HEK293 (cell line): ENCODE measurements around the gene SIK3.

Experiments used
- CTCF ChIA-PET: fragments of 350-600 bp; formaldehyde crosslinking; extraction: SDS; loops from one replicate; lab custom pipeline; 2021; ENCODE audit warnings: antibody characterized with exemption; lab: Yijun Ruan, JAX
- POLR2A ChIA-PET: fragments of 300-600 bp; formaldehyde crosslinking; extraction: SDS; loops from one replicate; lab custom pipeline; 2020; ENCODE audit warnings: antibody characterized with exemption, inconsistent platforms; lab: Yijun Ruan, JAX
- H3K27ac ChIP-seq: fragments of 200-500 bp; sonication (Bioruptor generic); 2 replicates; pipeline ENCODE4 v1.5.1; 2014; ENCODE audit warnings: low read depth, low read length, control low read depth, inconsistent platforms; ENCODE audit errors: extremely low read depth
- H3K36me3 ChIP-seq, 2 experiments: fragments of 200-500 bp in 1 of 2; sonication (Bioruptor generic) in 1 of 2; 1 replicate in 1 of 2; 2 replicates in 1 of 2; pipeline ENCODE4 v1.5.1; 2014 to 2017; ENCODE audit warnings: inconsistent platforms in 2 of 2, low read length in 2 of 2; ENCODE audit not compliant: control insufficient read depth in 2 of 2, insufficient read depth in 1 of 2
- H3K4me1 ChIP-seq: fragments of 200-500 bp; sonication (Bioruptor generic); 2 replicates; pipeline ENCODE4 v1.5.1; 2014; ENCODE audit warnings: mild to moderate bottlenecking, low read length, inconsistent platforms; ENCODE audit not compliant: control insufficient read depth, insufficient read depth
- H3K4me3 ChIP-seq: 2 replicates; pipeline ENCODE4 v1.5.1; 2011; ENCODE audit warnings: low read depth, mild to moderate bottlenecking, control low read depth, low read length, moderate library complexity
- H3K9me3 ChIP-seq: fragments of 200-500 bp; sonication (Bioruptor generic); 2 replicates; pipeline ENCODE4 v1.5.1; 2014; ENCODE audit warnings: low read depth, low read length, inconsistent platforms; ENCODE audit not compliant: control insufficient read depth, insufficient read depth
- FEZF1 ChIP-seq: fragments of 450-650 bp; formaldehyde crosslinking; IDR thresholded peaks from 2 replicates; pipeline ENCODE4 v1.5.1; 2016; ENCODE audit warnings: missing biosample characterization, missing genetic modification characterization
- GLI4 ChIP-seq: fragments of 450-650 bp; formaldehyde crosslinking; IDR thresholded peaks from 2 replicates; pipeline ENCODE4 v1.5.1; 2016; ENCODE audit warnings: missing biosample characterization, missing genetic modification characterization
- KLF9 ChIP-seq: fragments of 450-650 bp; formaldehyde crosslinking; IDR thresholded peaks from 2 replicates; pipeline ENCODE4 v1.5.1; 2016; ENCODE audit warnings: missing biosample characterization, missing genetic modification characterization, low read depth
- OVOL3 ChIP-seq: fragments of 450-650 bp; formaldehyde crosslinking; IDR thresholded peaks from 2 replicates; pipeline ENCODE4 v1.5.1; 2016; ENCODE audit warnings: missing biosample characterization, missing genetic modification characterization
- ZBTB20 ChIP-seq: fragments of 450-650 bp; formaldehyde crosslinking; IDR thresholded peaks from 2 replicates; pipeline ENCODE4 v1.5.1; 2016; ENCODE audit warnings: missing biosample characterization, missing genetic modification characterization
- ZBTB7A ChIP-seq: fragments of 450-650 bp; formaldehyde crosslinking; IDR thresholded peaks from 2 replicates; pipeline ENCODE4 v1.5.1; 2016; ENCODE audit warnings: low read depth, missing biosample characterization, missing genetic modification characterization
- ZBTB8A ChIP-seq: fragments of 450-650 bp; formaldehyde crosslinking; IDR thresholded peaks from 2 replicates; pipeline ENCODE4 v1.5.1; 2016; ENCODE audit warnings: missing biosample characterization, missing genetic modification characterization
- ZNF280C ChIP-seq: fragments of 450-650 bp; formaldehyde crosslinking; IDR thresholded peaks from 2 replicates; pipeline ENCODE4 v1.5.1; 2016; ENCODE audit warnings: missing biosample characterization, missing genetic modification characterization
- ZNF302 ChIP-seq: fragments of 450-650 bp; formaldehyde crosslinking; IDR thresholded peaks from 2 replicates; pipeline ENCODE4 v1.5.1; 2016; ENCODE audit warnings: missing biosample characterization, missing genetic modification characterization, low read depth
- ZNF350 ChIP-seq: fragments of 450-650 bp; formaldehyde crosslinking; IDR thresholded peaks from 2 replicates; pipeline ENCODE4 v1.5.0; 2017; ENCODE audit warnings: missing biosample characterization, mild to moderate bottlenecking, missing genetic modification characterization
- ZNF521 ChIP-seq: fragments of 450-650 bp; formaldehyde crosslinking; IDR thresholded peaks from 2 replicates; pipeline ENCODE4 v1.5.1; 2017; ENCODE audit warnings: missing biosample characterization, mild to moderate bottlenecking, missing genetic modification characterization
- ZNF585B ChIP-seq: fragments of 450-650 bp; formaldehyde crosslinking; IDR thresholded peaks from 2 replicates; pipeline ENCODE4 v1.5.1; 2016; ENCODE audit warnings: missing biosample characterization, missing genetic modification characterization
- ZNF664 ChIP-seq: fragments of 450-650 bp; formaldehyde crosslinking; IDR thresholded peaks from 2 replicates; pipeline ENCODE4 v1.5.1; 2016; ENCODE audit warnings: missing biosample characterization, missing genetic modification characterization
- ZNF785 ChIP-seq: fragments of 450-650 bp; formaldehyde crosslinking; IDR thresholded peaks from 2 replicates; pipeline ENCODE4 v1.5.1; 2016; ENCODE audit warnings: missing biosample characterization, missing genetic modification characterization
- ZNF791 ChIP-seq: fragments of 450-650 bp; formaldehyde crosslinking; IDR thresholded peaks from 2 replicates; pipeline ENCODE4 v1.5.1; 2016; ENCODE audit warnings: missing biosample characterization, missing genetic modification characterization
- ZSCAN30 ChIP-seq: fragments of 450-650 bp; IDR thresholded peaks from 2 replicates; pipeline ENCODE4 v1.5.1; 2018; ENCODE audit warnings: missing biosample characterization, mild to moderate bottlenecking, missing genetic modification characterization, moderate library complexity
- TF ChIP-seq, protein P1 (sequence below): fragments of 450-650 bp; formaldehyde crosslinking; IDR thresholded peaks from 2 replicates; pipeline ENCODE4 v1.5.1; 2016; ENCODE audit warnings: missing biosample characterization, missing genetic modification characterization
- TF ChIP-seq, protein P2 (sequence below): fragments of 450-650 bp; formaldehyde crosslinking; IDR thresholded peaks from 2 replicates; pipeline ENCODE4 v1.5.1; 2016; ENCODE audit warnings: missing biosample characterization, missing genetic modification characterization
- TF ChIP-seq, protein P3 (sequence below): fragments of 450-650 bp; formaldehyde crosslinking; IDR thresholded peaks from 2 replicates; pipeline ENCODE4 v1.5.1; 2016; ENCODE audit warnings: missing biosample characterization, missing genetic modification characterization
- TF ChIP-seq, protein P4 (sequence below): fragments of 450-650 bp; formaldehyde crosslinking; IDR thresholded peaks from 2 replicates; pipeline ENCODE4 v1.5.1; 2017; ENCODE audit warnings: missing biosample characterization, missing genetic modification characterization
- TF ChIP-seq, protein P5 (sequence below): fragments of 450-650 bp; formaldehyde crosslinking; IDR thresholded peaks from 2 replicates; pipeline ENCODE4 v1.5.1; 2016; ENCODE audit warnings: missing biosample characterization, missing genetic modification characterization
- TF ChIP-seq, protein P6 (sequence below): fragments of 450-650 bp; formaldehyde crosslinking; IDR thresholded peaks from 2 replicates; pipeline ENCODE4 v1.5.1; 2016; ENCODE audit warnings: missing biosample characterization, missing genetic modification characterization

SIK3 gene

GRCh38 chr11:116927163-116927974, 170.9 kb downstream of the SIK3 start:
- Histone ChIP-seq H3K4me1 (no peaks in the 10 kb centered on the region), H3K27ac (no peak overlapping the region), H3K9me3 (no peaks in the 10 kb centered on the region), H3K4me3 (no peak overlapping the region), H3K36me3 (peaks cover 0 to 22% of the 10 kb centered on the region in 2 experiments; a peak in 1 of 3 replicates)
- POLR2A ChIA-PET: no interaction called here
- TF ChIP-seq, protein P1, sequence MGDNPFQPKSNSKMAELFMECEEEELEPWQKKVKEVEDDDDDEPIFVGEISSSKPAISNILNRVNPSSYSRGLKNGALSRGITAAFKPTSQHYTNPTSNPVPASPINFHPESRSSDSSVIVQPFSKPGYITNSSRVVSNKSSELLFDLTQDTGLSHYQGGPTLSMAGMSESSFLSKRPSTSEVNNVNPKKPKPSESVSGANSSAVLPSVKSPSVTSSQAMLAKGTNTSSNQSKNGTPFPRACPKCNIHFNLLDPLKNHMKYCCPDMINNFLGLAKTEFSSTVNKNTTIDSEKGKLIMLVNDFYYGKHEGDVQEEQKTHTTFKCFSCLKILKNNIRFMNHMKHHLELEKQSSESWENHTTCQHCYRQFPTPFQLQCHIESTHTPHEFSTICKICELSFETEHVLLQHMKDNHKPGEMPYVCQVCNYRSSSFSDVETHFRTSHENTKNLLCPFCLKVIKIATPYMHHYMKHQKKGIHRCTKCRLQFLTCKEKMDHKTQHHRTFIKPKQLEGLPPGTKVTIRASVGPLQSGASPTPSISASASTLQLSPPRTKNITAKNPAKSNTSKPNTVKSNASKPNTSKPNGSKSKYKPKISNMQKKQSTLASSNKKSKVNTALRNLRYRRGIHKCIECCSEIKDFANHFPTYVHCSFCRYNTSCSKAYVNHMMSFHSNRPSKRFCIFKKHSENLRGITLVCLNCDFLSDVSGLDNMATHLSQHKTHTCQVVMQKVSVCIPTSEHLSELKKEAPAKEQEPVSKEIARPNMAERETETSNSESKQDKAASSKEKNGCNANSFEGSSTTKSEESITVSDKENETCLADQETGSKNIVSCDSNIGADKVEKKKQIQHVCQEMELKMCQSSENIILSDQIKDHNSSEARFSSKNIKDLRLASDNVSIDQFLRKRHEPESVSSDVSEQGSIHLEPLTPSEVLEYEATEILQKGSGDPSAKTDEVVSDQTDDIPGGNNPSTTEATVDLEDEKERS (tag by site-specific recombination): no peak
- no peak for TF ChIP-seq ZNF521 (tag by site-specific recombination)
- TF ChIP-seq, protein P2, sequence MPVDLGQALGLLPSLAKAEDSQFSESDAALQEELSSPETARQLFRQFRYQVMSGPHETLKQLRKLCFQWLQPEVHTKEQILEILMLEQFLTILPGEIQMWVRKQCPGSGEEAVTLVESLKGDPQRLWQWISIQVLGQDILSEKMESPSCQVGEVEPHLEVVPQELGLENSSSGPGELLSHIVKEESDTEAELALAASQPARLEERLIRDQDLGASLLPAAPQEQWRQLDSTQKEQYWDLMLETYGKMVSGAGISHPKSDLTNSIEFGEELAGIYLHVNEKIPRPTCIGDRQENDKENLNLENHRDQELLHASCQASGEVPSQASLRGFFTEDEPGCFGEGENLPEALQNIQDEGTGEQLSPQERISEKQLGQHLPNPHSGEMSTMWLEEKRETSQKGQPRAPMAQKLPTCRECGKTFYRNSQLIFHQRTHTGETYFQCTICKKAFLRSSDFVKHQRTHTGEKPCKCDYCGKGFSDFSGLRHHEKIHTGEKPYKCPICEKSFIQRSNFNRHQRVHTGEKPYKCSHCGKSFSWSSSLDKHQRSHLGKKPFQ (tag by site-specific recombination): no peak
- no peak for TF ChIP-seq OVOL3 (tag by site-specific recombination)
- TF ChIP-seq ZNF791: no peak
- TF ChIP-seq, protein P3, sequence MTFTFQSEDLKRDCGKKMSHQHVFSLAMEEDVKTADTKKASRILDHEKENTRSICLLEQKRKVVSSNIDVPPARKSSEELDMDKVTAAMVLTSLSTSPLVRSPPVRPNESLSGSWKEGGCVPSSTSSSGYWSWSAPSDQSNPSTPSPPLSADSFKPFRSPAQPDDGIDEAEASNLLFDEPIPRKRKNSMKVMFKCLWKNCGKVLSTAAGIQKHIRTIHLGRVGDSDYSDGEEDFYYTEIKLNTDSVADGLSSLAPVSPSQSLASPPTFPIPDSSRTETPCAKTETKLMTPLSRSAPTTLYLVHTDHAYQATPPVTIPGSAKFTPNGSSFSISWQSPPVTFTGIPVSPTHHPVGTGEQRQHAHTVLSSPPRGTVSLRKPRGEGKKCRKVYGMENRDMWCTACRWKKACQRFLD (tag by site-specific recombination): no peak
- no peak for TF ChIP-seq GLI4 (tag by site-specific recombination)
- TF ChIP-seq ZBTB20 (tag by site-specific recombination): no peak
- no peak for TF ChIP-seq ZNF664 (tag by site-specific recombination)
- TF ChIP-seq, protein P4, sequence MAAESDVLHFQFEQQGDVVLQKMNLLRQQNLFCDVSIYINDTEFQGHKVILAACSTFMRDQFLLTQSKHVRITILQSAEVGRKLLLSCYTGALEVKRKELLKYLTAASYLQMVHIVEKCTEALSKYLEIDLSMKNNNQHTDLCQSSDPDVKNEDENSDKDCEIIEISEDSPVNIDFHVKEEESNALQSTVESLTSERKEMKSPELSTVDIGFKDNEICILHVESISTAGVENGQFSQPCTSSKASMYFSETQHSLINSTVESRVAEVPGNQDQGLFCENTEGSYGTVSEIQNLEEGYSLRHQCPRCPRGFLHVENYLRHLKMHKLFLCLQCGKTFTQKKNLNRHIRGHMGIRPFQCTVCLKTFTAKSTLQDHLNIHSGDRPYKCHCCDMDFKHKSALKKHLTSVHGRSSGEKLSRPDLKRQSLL (tag by site-specific recombination): no peak
- CTCF ChIA-PET: interaction anchor here (0.9 to 1.7 kb wide), 2 partner anchors 13 to 179 kb away, joined by 3 to 5 read pairs; no protein-coding TSS in a partner anchor

DNA sequence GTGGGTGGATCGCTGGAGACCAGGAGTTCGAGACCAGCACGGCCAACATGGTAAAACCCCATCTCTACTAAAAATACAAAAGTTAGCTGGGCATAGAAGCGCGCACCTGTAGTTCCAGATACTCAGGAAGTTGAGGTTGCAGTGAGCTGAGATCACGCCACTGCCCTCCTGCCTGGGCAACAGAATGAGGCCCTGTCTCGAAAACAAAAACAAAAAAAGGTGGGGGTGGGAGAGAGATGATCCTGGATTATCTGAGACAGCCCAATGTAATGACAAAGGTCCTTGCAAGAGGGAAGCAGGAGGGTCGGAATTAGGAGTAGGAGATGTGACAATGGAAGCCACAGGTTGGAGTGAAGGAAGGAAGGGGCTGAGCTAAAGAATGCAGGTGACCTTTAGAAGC, 173.2 kb downstream of the SIK3 start:
- H3K27ac ChIP-seq: no peak overlapping the region
- ChIA-PET POLR2A (no interaction called here), CTCF (interaction anchor here (0.9 kb wide), 1 partner anchor 46 kb away, joined by 3 read pairs; no protein-coding TSS in a partner anchor)
- H3K4me3 ChIP-seq: no peak overlapping the region
- H3K4me1 ChIP-seq: no peaks in the 10 kb centered on the region
- H3K36me3 ChIP-seq: peaks cover 0 to 26% of the 10 kb centered on the region in 2 experiments; a peak in 1 of 3 replicates
- H3K9me3 ChIP-seq: no peaks in the 10 kb centered on the region
- TF ChIP-seq, protein P5, sequence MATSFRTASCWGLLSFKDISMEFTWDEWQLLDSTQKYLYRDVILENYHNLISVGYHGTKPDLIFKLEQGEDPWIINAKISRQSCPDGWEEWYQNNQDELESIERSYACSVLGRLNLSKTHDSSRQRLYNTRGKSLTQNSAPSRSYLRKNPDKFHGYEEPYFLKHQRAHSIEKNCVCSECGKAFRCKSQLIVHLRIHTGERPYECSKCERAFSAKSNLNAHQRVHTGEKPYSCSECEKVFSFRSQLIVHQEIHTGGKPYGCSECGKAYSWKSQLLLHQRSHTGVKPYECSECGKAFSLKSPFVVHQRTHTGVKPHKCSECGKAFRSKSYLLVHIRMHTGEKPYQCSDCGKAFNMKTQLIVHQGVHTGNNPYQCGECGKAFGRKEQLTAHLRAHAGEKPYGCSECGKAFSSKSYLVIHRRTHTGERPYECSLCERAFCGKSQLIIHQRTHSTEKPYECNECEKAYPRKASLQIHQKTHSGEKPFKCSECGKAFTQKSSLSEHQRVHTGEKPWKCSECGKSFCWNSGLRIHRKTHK (tag by site-specific recombination): no peak
- TF ChIP-seq ZNF585B (tag by site-specific recombination) (no peak), ZBTB7A (no peak), ZSCAN30 (tag by site-specific recombination) (no peak), ZNF302 (tag by site-specific recombination) (no peak), ZBTB20 (tag by site-specific recombination) (no peak), ZBTB8A (tag by site-specific recombination) (no peak), KLF9 (tag by site-specific recombination) (no peak), ZNF785 (tag by site-specific recombination) (no peak), FEZF1 (tag by site-specific recombination) (no peak), ZNF350 (tag by site-specific recombination) (no peak), ZNF280C (tag by site-specific recombination) (no peak)
- TF ChIP-seq, protein P6, sequence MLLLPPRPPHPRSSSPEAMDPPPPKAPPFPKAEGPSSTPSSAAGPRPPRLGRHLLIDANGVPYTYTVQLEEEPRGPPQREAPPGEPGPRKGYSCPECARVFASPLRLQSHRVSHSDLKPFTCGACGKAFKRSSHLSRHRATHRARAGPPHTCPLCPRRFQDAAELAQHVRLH (tag by site-specific recombination): no peak
